HG03097 (cell line): ENCODE data around the gene MFSD12.

Source experiments
- ATAC-seq: cut with Tn5 transposase; IDR thresholded peaks from one replicate; pipeline ENCODE4 v1.9.1; 2021; ENCODE audit not compliant: unreplicated experiment, low FRiP score

MFSD12 gene

DNA sequence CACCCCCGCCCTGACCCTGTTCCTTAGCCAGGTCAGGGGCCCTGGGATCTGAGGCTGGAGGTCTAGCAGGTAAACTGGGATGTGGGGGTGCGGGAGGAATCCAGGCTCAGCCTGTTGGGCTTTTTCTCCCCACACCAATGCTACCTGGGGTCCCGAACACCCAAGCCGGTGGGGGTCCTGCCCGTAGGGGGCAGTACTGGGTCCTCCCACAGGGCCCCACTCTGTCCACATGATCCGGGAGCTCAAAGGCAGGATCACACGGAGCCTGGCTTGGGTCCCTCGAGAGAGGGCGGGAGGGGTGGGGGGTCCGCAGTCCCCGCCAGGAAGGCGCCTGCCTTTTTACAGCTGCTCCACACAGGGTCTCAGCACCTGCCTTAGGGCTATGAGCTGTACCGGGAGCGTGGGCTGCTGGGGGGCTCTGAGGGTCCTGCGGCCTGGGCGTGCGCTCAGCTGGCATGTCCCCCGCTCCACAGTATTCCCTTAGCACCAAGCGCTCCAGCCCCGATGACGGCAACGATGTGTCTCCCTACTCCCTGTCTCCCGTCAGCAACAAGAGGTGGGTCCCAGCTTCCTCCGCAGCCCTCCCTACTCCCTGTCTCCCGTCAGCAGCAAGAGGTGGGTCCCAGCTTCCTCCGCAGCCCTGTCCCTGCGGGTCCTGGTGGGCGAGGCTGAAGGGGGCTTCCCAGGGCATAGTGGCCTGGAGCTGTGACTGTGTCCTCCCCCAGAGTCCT is 30.7 kb downstream of the MFSD12 start:
- ATAC-seq, result no peak

DNA sequence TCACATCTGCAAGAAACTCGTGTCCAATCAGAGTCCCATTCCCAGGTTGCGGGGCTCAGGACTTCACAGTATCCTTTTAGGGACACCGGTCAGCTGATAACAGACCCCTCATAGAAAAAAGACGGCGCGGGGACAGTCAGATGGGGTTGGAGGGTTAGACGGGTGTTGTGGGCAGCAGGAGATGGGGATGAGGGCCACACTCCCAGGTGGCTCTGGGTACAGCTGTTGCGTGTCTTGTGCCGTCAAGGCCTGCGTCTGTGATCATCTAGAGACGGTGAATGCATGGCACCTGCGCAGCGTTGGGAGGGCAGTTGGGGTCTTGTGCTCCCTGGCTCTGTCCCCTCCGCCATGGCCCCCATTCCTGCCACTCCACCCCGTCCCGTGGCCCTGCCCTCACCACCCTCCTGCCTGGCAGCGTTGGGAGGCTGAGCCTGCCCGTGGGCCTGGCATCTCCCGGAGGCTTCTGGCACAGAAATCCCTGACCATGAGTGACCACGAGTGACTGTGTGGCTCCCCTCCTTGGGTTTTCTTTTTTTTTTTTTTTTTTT is 32.4 kb downstream of the MFSD12 start:
- ATAC-seq, result no peak

DNA sequence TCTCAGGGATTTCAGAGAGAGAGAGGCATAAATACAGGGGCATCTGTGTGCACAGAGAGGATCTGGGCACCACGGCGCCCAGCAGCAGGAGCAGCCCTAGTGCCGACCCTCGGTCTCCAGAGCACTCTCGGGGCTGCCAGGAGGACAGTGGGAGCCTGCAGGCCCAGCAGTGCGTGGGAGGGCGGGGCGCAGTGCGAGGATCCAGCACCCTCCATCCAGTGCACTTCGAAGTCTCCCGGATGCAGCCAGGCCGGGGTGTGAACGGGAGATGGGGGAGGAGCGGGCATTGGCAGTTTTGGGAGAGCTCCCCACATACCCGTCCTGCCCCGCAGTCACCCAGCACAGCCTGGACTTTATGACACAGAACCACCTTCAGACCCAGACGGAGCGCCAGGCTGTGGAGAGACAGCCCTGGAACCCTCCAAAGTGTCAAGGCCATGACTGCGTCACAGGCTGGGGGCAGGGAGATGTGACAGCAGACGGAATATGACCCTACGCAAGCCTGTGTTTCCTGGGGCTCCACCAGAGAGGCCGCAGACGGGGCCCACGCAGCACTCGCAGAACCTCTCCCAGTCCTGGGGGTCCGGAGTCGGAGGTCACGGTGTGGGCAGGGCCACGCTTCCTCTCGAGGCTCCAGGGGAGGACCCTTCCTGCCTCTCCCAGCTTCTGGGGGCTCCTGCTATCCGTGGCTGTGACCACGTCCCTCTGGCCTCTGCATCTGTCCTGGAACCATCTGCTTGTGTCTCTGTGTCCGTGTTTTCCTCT is 33.1 kb downstream of the MFSD12 start:
- ATAC-seq, result no peak

DNA sequence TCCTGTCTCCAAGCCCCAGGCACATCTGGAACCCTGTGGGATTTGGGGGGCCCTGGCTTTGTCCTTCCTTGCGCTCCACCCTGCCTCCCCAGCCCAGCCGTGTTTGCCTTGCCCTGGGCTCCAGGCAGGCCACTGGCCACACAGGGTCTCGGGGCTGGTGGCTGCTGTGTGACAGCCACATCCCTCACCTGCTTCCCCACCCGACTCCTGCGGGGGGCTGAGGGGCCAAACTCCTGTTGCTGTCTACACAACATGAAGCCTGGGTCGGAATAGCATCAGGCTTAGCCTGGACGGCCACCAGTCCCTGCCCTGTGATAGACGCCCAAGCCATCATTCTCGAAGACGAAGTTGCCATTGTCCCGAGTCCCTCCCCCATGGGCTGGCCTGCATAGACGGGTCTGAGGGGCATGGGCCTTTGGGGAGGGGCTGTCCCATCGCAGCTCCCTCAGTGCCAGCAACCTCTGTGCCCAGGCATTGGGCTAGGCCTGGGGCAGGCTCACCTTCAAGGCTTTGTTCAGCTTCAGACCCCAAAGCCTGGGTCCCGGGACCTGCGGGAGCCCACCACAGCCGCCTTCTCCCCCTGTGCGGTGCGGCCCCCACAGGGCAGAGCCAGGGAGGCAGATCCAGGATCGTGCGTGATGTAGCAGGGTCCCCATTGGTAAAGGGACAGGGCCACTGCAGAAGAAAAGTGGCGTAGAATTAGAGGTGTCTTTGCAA is 33.9 kb downstream of the MFSD12 start:
- no peak for ATAC-seq

DNA sequence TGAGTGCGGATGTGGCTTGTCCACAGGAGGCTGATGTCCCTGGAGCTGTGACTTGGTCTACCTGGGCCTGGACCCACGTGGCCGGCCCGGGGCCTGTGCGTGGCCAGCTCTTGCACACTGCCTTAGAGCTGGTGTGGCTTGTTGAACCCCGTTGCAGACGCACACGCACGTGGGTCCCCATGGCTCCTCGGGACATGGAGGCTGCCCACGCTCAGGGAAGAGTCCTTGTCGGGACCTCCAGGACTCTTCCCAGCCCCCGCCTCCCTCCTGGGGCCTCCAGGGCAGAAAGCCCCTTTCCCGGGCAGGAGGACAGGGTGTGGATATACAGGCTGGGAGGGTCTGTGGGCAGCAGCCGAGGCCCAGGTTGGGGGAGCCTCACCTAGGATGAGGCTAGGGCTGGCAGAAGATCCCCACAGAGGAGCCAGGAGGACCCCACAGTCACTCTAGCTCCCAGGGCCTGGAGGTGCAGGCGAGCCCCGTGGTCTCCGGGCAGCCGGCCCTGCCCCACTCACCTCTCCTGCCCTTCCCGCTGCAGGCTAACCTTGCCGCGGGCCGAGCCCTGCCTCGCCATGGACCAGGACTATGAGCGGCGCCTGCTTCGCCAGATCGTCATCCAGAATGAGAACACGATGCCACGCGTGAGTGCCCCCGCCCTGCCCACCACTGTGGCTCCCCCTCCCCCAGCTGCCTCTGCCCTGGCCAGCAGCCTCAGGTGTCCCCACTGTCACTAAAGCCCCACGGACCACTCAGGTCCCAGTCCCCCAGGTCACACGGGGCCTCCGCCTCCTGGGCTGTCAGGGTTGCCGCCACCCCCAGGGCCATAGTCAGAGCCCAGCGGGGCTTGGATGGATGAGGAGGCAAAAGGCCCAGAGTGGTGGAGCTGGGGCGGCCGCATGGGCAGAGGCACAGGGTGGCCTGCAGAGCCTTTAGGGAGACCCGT is 34.7 kb downstream of the MFSD12 start:
- no peak for ATAC-seq

GRCh38 chr19:3521104-3521445 is 36.3 kb downstream of the MFSD12 start:
- no peak for ATAC-seq

DNA sequence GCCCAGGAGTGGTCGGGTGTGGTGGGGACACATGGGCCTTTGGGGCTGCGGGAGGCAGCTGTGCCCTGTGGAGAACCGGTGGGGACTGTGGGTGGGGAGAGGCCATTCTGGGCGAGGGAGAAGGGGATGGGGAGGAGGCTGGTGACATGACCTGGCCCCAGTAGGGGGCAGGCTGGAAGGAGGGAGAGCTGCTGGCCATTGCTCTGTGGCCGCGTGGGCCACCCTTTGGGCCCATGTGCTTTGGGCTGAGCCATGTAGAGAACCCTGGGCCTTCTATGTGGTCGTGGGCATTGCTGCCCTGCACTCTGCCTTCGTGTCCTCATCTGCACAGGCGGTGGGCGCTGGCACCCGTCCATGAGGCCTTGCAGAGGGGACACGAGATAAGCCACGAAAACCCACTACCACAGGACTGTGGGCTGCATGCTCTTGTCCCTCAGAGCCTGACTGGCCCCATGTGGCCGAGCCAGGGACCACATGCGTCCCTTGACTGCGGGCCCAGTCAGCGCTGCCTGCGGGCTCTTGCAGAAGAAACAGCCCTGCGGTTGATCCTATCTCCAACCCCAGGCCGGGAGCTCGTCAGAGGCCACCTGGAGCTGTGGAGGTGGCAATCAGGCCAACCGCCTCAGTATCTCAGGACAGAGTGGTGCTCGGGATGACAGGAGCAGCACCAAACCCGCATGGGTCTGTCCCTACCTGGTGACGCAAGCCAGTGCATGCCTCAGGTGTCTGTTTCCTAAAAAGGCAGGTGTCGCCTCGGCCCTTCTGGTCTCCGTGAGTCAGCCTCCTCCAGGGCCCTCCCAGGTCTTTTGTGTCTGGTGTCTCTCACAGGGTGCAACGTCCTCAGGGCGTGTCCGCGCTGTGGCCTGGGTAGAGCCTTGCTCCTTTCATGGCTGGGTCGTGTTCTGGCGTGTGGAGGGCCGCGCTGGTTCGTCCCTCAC is 37.0 kb downstream of the MFSD12 start:
- no peak for ATAC-seq

DNA sequence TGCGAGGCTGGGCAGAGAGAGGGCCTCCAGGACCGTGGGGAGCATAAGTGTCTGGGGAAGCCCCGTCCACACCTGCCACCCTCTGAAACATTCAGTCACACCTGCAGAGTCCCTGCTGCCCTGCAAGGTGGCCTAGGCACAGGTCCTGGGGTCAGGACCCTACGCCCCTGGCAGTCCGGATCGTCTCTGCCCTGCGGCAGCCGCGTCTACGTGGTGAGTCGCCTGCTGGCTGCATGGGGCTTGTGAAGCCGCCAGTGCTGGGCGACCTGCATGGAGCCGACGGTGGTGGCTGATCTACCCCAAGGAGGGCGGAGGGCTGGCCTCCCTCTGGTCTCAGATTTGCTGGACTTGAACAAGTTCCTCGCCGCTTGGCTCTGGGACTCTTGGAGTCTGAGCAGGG is 38.3 kb downstream of the MFSD12 start:
- ATAC-seq, result no peak

GRCh38 chr19:3518659-3519058 is 38.7 kb downstream of the MFSD12 start:
- ATAC-seq, result no peak

- no peak for ATAC-seq
Measured at GRCh38 chr19:3518255-3518654, 39.1 kb downstream of the MFSD12 start.

- no peak for ATAC-seq
Measured at GRCh38 chr19:3517638-3518037, 39.7 kb downstream of the MFSD12 start.

DNA sequence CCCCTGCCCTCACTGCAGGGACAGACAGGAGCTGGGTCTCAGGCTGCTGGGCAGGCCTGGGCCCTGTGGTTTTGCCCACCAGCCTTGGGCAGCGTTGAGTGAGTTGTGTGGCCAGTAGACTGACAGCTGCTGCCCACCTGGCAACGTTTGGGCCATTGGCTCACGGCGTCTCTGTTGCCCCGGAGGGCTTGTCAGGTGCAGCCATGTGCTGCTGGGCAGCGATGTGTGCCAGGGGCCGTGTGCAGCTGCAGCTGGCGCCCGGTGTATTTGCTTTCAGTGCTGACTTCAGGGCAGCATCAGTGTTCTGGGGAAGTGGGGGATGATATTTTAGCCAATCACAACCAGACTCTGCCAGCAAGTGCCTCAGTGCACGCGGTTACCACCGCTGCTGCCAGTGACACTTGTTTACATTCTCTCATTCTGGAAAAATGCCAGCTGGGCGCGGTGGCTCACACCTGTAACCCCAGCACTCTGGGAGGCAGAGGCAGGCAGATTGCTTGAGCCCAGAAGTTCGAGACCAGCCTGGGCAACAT is 40.6 kb downstream of the MFSD12 start:
- no peak for ATAC-seq

- no peak for ATAC-seq
Measured at GRCh38 chr19:3515891-3516422, 41.4 kb downstream of the MFSD12 start.

DNA sequence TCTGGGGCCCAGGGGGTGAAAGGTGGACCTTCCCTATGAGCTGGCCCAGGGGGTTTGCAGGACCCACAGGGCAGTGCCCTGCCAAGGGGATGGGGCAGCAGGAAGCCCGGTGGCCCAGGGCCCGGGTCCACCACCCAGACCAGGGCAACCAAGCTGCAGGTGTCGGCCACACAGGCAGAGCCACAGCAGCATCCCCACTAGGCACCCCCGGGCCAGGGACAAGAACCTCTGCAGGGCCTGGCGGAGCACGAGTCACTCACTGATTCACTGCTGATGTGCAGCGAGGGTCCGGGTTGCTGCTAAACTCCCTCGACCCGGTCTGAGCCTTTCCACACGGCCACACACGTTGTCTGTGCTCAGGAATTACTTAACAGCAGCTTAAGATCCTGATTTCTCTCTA is 42.5 kb downstream of the MFSD12 start:
- no peak for ATAC-seq

DNA sequence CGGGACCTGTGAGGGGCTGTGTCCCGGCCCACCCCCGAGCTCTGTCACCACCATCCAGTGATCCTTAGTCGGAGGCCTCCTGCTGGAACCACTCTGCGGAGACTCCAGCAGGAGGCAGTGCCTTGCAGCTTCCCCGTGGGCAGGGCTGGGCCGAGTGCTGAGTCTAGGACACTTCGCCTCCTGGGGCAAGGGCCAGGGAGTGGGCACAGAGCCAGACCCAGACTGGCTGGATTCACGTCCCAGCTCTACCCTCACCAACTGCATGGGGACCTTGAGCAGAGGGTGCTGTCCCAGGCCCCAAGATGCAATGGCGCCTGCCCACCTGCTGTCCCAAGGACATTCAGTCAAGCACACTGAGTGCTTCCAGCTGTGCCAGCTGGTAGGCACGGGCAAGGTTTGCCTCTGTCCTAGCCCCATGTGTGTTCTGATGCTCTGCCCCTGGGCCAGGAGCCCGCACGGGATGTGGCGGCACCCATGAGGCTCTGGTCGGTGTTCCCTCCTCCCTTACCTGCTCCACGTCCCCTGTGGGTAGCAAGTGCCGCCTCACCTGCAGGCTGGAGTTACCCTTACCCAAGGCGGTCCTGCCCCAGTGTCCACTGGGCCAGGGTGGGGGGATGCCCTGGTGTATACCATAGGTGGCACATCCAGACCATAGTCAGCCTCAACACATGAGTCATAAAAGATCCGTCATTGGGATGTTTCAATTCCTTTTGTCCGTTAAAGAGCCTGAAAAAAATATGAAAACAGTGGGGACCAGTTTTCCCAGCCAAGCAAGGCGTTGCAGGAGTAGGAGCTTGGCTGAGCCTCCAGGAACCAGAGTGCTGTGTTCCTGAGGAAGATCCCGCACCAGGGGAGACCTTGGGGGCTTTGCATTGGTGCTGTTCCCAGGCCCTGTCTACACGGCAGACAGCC is 43.9 kb downstream of the MFSD12 start:
- no peak for ATAC-seq

DNA sequence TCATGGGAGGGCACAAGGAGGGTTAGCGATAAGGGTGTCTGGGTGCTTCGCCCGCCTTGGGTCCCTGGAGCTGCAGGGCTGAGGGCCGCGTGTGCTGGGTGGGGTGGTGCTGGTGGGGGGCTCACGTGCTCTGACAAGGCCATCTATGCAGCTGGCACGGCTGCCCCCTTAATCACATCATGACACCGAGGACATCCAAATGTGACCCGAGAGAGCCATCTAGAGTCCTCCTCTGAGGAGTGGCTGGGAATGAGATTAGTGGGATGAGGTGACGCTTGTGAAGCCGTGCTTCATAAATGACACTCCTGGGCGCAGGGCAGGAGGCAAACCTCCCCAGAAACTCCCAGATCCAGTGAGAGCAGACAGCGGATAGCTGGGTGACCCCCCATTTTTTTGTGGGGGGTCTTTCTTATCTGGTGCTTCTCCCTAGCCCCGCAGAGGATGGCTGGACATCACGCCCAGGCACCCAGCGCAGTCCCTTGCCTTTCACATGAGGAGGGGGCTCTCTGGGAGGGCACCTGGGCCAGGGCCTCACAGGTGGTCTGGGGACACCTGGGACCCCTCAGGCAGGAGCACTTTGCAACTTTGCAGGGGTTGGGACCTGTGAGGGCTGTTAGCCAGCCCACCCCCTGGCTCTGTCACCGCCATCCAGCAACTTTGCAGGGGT is 44.7 kb downstream of the MFSD12 start:
- ATAC-seq, result no peak
